VCaP (cell line): ENCODE measurements around the gene RGL3.

Experiments used
- H3K27ac ChIP-seq: fragments of 450-650 bp; 2 replicates; pipeline ENCODE4 v1.5.1; 2017
- TF ChIP-seq, protein P1 (sequence below): fragments of 450-650 bp; conservative IDR thresholded peaks from 2 replicates; pipeline ENCODE4 v1.5.1; 2017; ENCODE audit warnings: mild to moderate bottlenecking, moderate library complexity

RGL3 gene

DNA sequence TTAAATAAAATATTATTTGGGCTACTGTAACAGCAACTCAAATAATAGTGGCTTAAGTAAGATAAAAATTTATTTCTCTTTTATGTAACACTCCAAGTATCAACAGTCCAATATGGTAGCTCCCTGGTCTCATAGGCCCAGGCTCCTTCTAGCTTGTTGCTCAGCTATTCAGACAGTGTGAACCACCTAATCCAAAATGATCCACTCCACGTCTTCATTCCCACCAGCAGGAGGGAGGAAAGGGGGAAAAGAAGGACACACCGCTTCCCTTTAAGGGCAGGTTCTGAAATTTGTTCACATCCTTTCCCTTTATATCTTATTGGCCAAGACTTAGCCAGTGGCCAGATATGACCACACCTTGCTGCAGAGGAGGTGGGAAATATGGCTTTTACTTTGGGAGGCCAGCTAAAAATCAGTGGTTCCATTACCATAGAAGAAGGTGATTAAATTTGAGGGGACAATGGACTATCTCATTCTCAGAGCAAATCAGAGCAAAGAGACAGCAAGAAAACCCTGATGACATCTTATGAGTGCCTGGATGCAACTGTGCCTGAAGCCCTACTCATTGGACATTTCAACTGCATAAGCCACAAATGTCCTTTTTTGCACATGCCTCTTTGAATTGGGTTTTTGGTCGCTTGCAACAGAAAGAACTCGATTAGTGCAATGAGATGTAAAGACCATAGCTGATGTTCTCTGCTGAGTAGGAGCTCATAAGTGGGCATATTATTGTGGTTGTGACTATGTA, 28.0 kb downstream of the RGL3 start:
- TF ChIP-seq, protein P1, sequence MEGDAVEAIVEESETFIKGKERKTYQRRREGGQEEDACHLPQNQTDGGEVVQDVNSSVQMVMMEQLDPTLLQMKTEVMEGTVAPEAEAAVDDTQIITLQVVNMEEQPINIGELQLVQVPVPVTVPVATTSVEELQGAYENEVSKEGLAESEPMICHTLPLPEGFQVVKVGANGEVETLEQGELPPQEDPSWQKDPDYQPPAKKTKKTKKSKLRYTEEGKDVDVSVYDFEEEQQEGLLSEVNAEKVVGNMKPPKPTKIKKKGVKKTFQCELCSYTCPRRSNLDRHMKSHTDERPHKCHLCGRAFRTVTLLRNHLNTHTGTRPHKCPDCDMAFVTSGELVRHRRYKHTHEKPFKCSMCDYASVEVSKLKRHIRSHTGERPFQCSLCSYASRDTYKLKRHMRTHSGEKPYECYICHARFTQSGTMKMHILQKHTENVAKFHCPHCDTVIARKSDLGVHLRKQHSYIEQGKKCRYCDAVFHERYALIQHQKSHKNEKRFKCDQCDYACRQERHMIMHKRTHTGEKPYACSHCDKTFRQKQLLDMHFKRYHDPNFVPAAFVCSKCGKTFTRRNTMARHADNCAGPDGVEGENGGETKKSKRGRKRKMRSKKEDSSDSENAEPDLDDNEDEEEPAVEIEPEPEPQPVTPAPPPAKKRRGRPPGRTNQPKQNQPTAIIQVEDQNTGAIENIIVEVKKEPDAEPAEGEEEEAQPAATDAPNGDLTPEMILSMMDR, result no peak
- no peak overlapping the region for H3K27ac ChIP-seq

DNA sequence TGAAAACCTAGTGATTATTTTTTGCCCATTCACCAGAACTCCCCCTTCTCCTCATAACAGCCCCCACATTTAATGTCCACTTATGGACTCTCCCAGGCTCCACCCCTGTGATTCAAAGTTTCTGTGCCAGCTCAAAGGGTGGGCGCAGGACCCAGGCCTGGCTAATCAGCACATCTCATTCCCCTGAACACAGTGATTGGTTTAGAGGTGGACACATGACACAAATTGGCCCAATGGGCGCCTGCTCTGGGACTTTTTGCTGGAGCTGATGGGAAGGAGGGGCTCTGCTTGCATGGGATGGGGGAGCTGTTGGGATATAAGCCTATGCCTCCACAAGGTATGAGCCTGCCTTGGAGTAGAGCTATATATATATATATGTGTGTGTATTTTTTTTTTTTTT, 28.8 kb downstream of the RGL3 start:
- TF ChIP-seq, protein P1, result no peak
- H3K27ac ChIP-seq, result no peak overlapping the region

- TF ChIP-seq, protein P1, result no peak
- H3K27ac ChIP-seq, result no peak overlapping the region
Observed at GRCh38 chr19:11387162-11388034, 31.7 kb downstream of the RGL3 start.

- H3K27ac ChIP-seq, result peak overlapping the region; percentile 65
- TF ChIP-seq, protein P1, result no peak
Observed at GRCh38 chr19:11384778-11385129, 34.4 kb downstream of the RGL3 start.

DNA sequence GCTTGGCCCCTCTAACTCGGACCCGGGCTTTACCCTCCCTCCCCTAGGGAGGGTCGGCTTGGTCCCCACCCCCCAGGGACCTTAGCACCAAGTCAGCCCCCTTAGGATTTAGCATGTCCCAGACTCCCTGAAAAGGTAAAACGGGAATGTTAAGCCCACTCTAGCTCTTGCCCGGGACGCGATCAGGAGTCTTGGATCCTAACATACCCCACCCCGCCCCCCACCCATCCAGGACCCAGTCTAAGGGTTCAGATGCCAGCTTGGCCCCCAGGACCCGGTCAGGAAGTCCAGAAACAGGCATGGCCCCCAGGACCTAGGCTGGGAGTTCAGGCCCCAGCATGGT, 35.4 kb downstream of the RGL3 start:
- H3K27ac ChIP-seq, result peak overlapping the region; percentile 65
- TF ChIP-seq, protein P1, result no peak

DNA sequence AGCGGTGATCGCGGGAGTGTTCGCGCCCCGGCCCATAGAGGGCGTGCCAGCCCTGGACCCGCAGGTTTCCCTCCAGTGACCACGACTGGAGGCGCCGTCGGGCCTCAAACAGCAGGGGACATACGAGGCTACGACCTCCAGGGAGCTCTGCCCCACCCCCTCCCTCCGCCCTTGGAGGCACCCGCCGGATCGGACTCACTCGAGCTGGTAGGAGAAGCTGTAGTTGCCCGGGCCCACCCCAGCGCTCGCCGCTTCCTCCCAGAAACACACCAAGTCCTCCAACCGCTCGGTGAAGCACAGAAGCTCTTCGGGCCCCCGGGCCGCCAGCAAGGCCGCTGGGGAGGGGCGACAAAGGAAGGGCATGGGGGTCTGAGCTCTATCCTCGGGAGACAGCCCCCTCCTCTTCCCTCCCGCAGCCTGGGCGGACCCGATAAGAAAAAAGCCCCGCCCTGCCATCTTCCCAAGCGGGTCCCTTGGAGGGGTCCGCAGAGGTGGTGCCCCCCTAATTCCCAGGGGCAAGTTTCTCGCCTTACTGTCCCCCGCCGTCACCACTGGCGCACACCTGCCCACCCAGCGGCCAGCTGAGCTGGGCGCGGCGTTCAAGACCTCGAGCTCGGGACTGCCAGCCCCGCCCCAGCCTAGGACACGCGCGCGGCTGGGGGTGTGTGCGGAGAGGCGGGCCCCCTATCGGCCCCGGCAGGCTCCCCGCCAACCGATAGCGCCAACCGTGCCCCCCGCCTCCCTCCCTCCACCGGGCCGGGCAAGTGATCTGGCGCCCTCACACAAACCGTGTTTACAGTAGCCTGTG, 36.0 kb downstream of the RGL3 start:
- H3K27ac ChIP-seq, result peak overlapping the region; percentile 65; the same call in 1 of the 2 replicates
- TF ChIP-seq, protein P1, result peak; percentile 81
